ENCODE measurements around the gene TAPT1. TPM values are rescaled to one million over a fixed set of nuclear protein-coding genes. Genes with fewer than 3 reads are reported as not detected.

TAPT1 gene
- total RNA-seq, 1 donor from 2014 or later = 31.8 TPM

- Histone ChIP-seq H3K4me1 (ENCODE audit: control insufficient read depth in 3 of 3, insufficient read depth in 3 of 3, low read length in 3 of 3) (peaks cover 11 to 22% (median 13%) of the 10 kb centered on the region in 3 donors), H3K27ac (ENCODE audit: low read depth, low read length) (no peak overlapping the region), H3K27me3 (ENCODE audit: control insufficient read depth in 3 of 3, insufficient read depth in 3 of 3, low read length in 3 of 3) (no peaks in the 10 kb centered on the region), H3K9ac (ENCODE audit: low read depth in 1 of 3, low read length in 3 of 3) (no peak overlapping the region), H3K4me3 (ENCODE audit: low read length in 3 of 3) (no peak overlapping the region), H3K9me3 (ENCODE audit: control insufficient read depth in 3 of 3, low read length in 3 of 3) (no peaks in the 10 kb centered on the region), H3K36me3 (ENCODE audit: control insufficient read depth in 3 of 3, insufficient read depth in 3 of 3, low read length in 3 of 3) (no peaks in the 10 kb centered on the region)
Observed at GRCh38 chr4:16126714-16127113, 99.6 kb downstream of the TAPT1 start.

GRCh38 chr4:16125571-16126445, 100.5 kb downstream of the TAPT1 start:
- Histone ChIP-seq H3K36me3 (ENCODE audit: control insufficient read depth in 3 of 3, insufficient read depth in 3 of 3, low read length in 3 of 3) (no peaks in the 10 kb centered on the region), H3K4me3 (ENCODE audit: low read length in 3 of 3) (no peak overlapping the region), H3K9me3 (ENCODE audit: control insufficient read depth in 3 of 3, low read length in 3 of 3) (no peaks in the 10 kb centered on the region), H3K27me3 (ENCODE audit: control insufficient read depth in 3 of 3, insufficient read depth in 3 of 3, low read length in 3 of 3) (no peaks in the 10 kb centered on the region), H3K27ac (ENCODE audit: low read depth, low read length) (no peak overlapping the region), H3K9ac (ENCODE audit: low read depth in 1 of 3, low read length in 3 of 3) (no peak overlapping the region), H3K4me1 (ENCODE audit: control insufficient read depth in 3 of 3, insufficient read depth in 3 of 3, low read length in 3 of 3) (peaks cover 13 to 22% (median 13%) of the 10 kb centered on the region in 3 donors)

DNA sequence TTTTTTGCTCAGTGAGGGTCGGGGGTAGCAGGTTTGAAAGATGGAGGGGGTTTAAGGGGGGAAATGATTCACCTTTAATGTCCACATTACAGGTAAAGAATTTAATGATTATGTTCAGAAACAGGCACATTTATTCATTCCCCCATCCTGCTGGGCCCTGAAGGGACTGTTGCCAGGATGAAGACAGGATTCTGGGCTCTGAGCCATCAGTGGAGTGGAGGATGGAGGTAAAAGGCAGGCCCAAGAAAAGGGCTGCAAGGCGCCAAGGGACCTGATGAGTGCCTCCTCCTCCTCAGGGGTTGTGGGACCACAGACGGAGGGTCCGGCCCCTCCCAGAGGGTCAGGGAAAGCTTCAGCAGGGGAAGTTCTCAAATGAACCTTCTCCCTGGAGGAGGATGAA, 102.0 kb downstream of the TAPT1 start:
- Histone ChIP-seq H3K9ac (ENCODE audit: low read depth in 1 of 3, low read length in 3 of 3) (no peak overlapping the region), H3K27ac (ENCODE audit: low read depth, low read length) (no peak overlapping the region), H3K36me3 (ENCODE audit: control insufficient read depth in 3 of 3, insufficient read depth in 3 of 3, low read length in 3 of 3) (no peaks in the 10 kb centered on the region), H3K27me3 (ENCODE audit: control insufficient read depth in 3 of 3, insufficient read depth in 3 of 3, low read length in 3 of 3) (no peaks in the 10 kb centered on the region), H3K9me3 (ENCODE audit: control insufficient read depth in 3 of 3, low read length in 3 of 3) (no peaks in the 10 kb centered on the region), H3K4me3 (ENCODE audit: low read length in 3 of 3) (no peak overlapping the region), H3K4me1 (ENCODE audit: control insufficient read depth in 3 of 3, insufficient read depth in 3 of 3, low read length in 3 of 3) (peaks cover 13 to 22% (median 13%) of the 10 kb centered on the region in 3 donors)

DNA sequence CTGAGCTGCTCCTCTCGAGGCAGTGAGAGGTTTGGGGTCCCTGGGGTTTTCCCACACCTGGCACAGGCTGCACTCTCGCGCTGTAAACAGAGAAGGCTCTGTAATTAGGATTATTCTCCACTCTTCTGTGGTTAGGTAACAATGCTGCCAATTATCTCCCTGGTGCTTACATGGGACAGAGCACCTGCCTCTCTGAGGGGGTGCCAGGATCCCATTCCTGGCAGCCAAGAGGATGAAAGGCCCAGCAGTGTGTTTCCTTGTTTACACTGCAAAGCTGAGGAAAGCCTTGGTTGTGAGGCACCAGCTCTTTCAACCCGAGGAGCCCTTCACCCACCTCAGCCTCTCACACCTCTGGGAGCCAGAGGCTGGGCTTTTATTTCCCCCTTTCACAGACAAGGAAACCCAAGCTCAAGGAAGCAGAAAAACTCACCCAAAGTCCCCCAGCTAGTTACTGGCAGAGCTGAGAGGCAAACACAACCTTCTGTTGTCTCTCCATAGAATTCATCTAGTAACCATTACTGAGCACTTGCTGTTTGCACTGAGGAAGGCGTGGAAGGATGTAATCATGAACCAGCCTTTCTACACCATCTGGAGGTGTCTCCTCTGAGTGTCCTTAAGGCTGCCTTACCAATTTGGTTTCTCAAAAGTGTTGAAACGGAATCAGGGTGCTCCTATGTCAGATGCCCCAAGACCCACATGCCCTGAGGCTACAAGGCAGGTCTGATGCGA, 102.8 kb downstream of the TAPT1 start:
- H3K27me3 ChIP-seq (ENCODE audit: control insufficient read depth in 3 of 3, insufficient read depth in 3 of 3, low read length in 3 of 3) = no peaks in the 10 kb centered on the region
- H3K4me3 ChIP-seq (ENCODE audit: low read length in 3 of 3) = no peak overlapping the region
- no peak overlapping the region for H3K9ac ChIP-seq (ENCODE audit: low read depth in 1 of 3, low read length in 3 of 3)
- H3K9me3 ChIP-seq (ENCODE audit: control insufficient read depth in 3 of 3, low read length in 3 of 3) = no peaks in the 10 kb centered on the region
- peak overlapping the region; percentile 10 for H3K27ac ChIP-seq (ENCODE audit: low read depth, low read length)
- H3K36me3 ChIP-seq (ENCODE audit: control insufficient read depth in 3 of 3, insufficient read depth in 3 of 3, low read length in 3 of 3) = no peaks in the 10 kb centered on the region
- peaks cover 15 to 26% (median 16%) of the 10 kb centered on the region in 3 donors for H3K4me1 ChIP-seq (ENCODE audit: control insufficient read depth in 3 of 3, insufficient read depth in 3 of 3, low read length in 3 of 3)

DNA sequence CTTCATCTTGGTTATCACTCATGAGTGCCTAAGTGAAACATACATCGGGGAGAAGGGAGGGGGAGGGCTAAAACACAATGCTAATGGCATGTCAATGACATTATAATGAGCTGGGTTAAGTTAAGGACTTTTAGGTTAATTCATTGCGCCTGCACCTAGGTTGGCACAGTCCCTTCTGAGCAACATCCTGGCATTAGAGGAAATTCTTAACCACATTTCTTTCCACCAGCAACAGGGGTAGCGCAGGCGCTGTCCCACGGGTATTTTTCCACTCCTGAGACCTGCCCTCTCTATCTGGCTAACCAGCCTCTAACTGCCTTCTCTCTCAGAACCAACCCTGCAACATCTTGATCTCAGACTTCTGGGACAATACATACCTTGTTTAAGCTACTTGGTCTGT, 103.5 kb downstream of the TAPT1 start:
- no peaks in the 10 kb centered on the region for H3K27me3 ChIP-seq (ENCODE audit: control insufficient read depth in 3 of 3, insufficient read depth in 3 of 3, low read length in 3 of 3)
- no peak overlapping the region for H3K9ac ChIP-seq (ENCODE audit: low read depth in 1 of 3, low read length in 3 of 3)
- H3K36me3 ChIP-seq (ENCODE audit: control insufficient read depth in 3 of 3, insufficient read depth in 3 of 3, low read length in 3 of 3) = no peaks in the 10 kb centered on the region
- H3K4me3 ChIP-seq (ENCODE audit: low read length in 3 of 3) = no peak overlapping the region
- peaks cover 20 to 27% (median 21%) of the 10 kb centered on the region in 3 donors for H3K4me1 ChIP-seq (ENCODE audit: control insufficient read depth in 3 of 3, insufficient read depth in 3 of 3, low read length in 3 of 3)
- H3K9me3 ChIP-seq (ENCODE audit: control insufficient read depth in 3 of 3, low read length in 3 of 3) = no peaks in the 10 kb centered on the region
- peak overlapping the region; percentile 10 for H3K27ac ChIP-seq (ENCODE audit: low read depth, low read length)

DNA sequence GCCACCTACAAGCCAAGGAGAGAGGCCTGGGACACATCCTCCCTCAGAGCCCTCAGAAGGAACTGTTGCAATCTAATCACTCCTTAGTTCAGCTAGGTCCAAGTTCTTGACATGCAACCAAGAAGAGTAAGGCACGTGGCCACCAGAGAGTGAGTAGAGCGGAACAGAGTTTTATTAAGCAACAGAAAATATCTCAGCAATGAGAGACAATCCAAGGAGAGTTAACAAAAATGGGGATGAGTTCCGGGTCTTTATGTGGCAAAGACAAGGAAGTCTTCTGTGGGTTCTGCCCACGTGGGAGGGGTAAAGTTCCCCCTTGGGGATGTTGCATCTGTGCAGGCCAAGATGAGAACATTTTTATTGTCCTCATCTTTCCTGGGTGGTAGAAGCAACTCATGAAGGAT, 104.0 kb downstream of the TAPT1 start:
- no peak overlapping the region for H3K4me3 ChIP-seq (ENCODE audit: low read length in 3 of 3)
- no peaks in the 10 kb centered on the region for H3K27me3 ChIP-seq (ENCODE audit: control insufficient read depth in 3 of 3, insufficient read depth in 3 of 3, low read length in 3 of 3)
- no peak overlapping the region for H3K9ac ChIP-seq (ENCODE audit: low read depth in 1 of 3, low read length in 3 of 3)
- no peaks in the 10 kb centered on the region for H3K36me3 ChIP-seq (ENCODE audit: control insufficient read depth in 3 of 3, insufficient read depth in 3 of 3, low read length in 3 of 3)
- peaks cover 23 to 28% (median 26%) of the 10 kb centered on the region in 3 donors for H3K4me1 ChIP-seq (ENCODE audit: control insufficient read depth in 3 of 3, insufficient read depth in 3 of 3, low read length in 3 of 3)
- no peaks in the 10 kb centered on the region for H3K9me3 ChIP-seq (ENCODE audit: control insufficient read depth in 3 of 3, low read length in 3 of 3)
- H3K27ac ChIP-seq (ENCODE audit: low read depth, low read length) = no peak overlapping the region

- Histone ChIP-seq H3K36me3 (ENCODE audit: control insufficient read depth in 3 of 3, insufficient read depth in 3 of 3, low read length in 3 of 3) (no peaks in the 10 kb centered on the region), H3K27me3 (ENCODE audit: control insufficient read depth in 3 of 3, insufficient read depth in 3 of 3, low read length in 3 of 3) (no peaks in the 10 kb centered on the region), H3K9ac (ENCODE audit: low read depth in 1 of 3, low read length in 3 of 3) (no peak overlapping the region), H3K4me1 (ENCODE audit: control insufficient read depth in 3 of 3, insufficient read depth in 3 of 3, low read length in 3 of 3) (peaks cover 39 to 44% (median 42%) of the 10 kb centered on the region in 3 donors), H3K27ac (ENCODE audit: low read depth, low read length) (no peak overlapping the region), H3K4me3 (ENCODE audit: low read length in 3 of 3) (no peak overlapping the region), H3K9me3 (ENCODE audit: control insufficient read depth in 3 of 3, low read length in 3 of 3) (no peaks in the 10 kb centered on the region)
Observed at GRCh38 chr4:16120720-16121119, 105.6 kb downstream of the TAPT1 start.

GRCh38 chr4:16119981-16120380, 106.3 kb downstream of the TAPT1 start:
- no peak overlapping the region for H3K9ac ChIP-seq (ENCODE audit: low read depth in 1 of 3, low read length in 3 of 3)
- H3K9me3 ChIP-seq (ENCODE audit: control insufficient read depth in 3 of 3, low read length in 3 of 3) = no peaks in the 10 kb centered on the region
- peaks cover 43 to 51% (median 45%) of the 10 kb centered on the region in 3 donors for H3K4me1 ChIP-seq (ENCODE audit: control insufficient read depth in 3 of 3, insufficient read depth in 3 of 3, low read length in 3 of 3)
- no peak overlapping the region for H3K4me3 ChIP-seq (ENCODE audit: low read length in 3 of 3)
- no peak overlapping the region for H3K27ac ChIP-seq (ENCODE audit: low read depth, low read length)
- no peaks in the 10 kb centered on the region for H3K36me3 ChIP-seq (ENCODE audit: control insufficient read depth in 3 of 3, insufficient read depth in 3 of 3, low read length in 3 of 3)
- H3K27me3 ChIP-seq (ENCODE audit: control insufficient read depth in 3 of 3, insufficient read depth in 3 of 3, low read length in 3 of 3) = no peaks in the 10 kb centered on the region

DNA sequence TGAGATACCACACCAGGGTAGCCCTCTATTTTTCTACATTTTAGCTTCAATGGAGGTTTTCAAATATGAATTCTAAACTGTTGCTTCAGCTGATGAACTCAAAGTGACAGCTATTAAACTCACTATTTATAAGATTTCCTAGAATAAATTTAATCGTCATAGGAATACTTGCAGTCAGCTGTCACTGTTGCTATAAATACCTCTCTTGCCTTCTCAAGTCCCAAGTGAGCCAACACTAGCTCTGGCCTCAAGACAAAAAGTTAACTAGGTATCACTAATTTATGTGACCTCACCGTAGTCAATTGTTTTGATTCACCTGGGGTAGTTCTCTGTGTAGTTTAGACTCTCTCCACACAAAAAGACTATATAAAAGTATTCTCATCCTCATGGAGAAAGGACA, 108.2 kb downstream of the TAPT1 start:
- no peaks in the 10 kb centered on the region for H3K27me3 ChIP-seq (ENCODE audit: control insufficient read depth in 3 of 3, insufficient read depth in 3 of 3, low read length in 3 of 3)
- H3K27ac ChIP-seq (ENCODE audit: low read depth, low read length) = peak overlapping the region; percentile 81
- no peaks in the 10 kb centered on the region for H3K9me3 ChIP-seq (ENCODE audit: control insufficient read depth in 3 of 3, low read length in 3 of 3)
- H3K4me3 ChIP-seq (ENCODE audit: low read length in 3 of 3) = no peak overlapping the region
- no peaks in the 10 kb centered on the region for H3K36me3 ChIP-seq (ENCODE audit: control insufficient read depth in 3 of 3, insufficient read depth in 3 of 3, low read length in 3 of 3)
- H3K9ac ChIP-seq (ENCODE audit: low read depth in 1 of 3, low read length in 3 of 3) = peak overlapping the region; percentile 26 to 58 (median 57)
- peaks cover 46 to 58% (median 48%) of the 10 kb centered on the region in 3 donors for H3K4me1 ChIP-seq (ENCODE audit: control insufficient read depth in 3 of 3, insufficient read depth in 3 of 3, low read length in 3 of 3)

DNA sequence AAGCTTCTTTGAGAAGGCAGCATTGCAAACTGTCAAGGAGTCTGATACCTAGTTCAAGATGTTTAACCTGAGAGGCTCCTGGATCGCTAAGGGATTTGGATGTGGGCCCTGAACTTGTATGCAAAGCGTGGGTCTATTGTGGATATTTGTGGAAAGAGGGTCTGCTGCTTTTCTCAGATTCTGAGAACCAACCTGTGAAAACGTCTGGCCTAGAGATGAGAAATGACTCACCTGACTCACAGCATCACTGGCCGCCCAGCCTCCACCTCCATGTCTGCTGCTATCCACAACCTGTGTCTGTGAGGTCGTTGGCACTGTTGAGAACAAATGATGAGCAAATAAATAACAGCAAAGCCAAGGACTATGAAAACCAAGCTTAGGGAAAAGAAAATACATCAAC, 109.1 kb downstream of the TAPT1 start:
- H3K36me3 ChIP-seq (ENCODE audit: control insufficient read depth in 3 of 3, insufficient read depth in 3 of 3, low read length in 3 of 3) = no peaks in the 10 kb centered on the region
- H3K9ac ChIP-seq (ENCODE audit: low read depth in 1 of 3, low read length in 3 of 3) = no peak overlapping the region
- H3K4me3 ChIP-seq (ENCODE audit: low read length in 3 of 3) = peak overlapping the region in 1 of 3 donors; percentile 20
- no peaks in the 10 kb centered on the region for H3K9me3 ChIP-seq (ENCODE audit: control insufficient read depth in 3 of 3, low read length in 3 of 3)
- no peaks in the 10 kb centered on the region for H3K27me3 ChIP-seq (ENCODE audit: control insufficient read depth in 3 of 3, insufficient read depth in 3 of 3, low read length in 3 of 3)
- H3K4me1 ChIP-seq (ENCODE audit: control insufficient read depth in 3 of 3, insufficient read depth in 3 of 3, low read length in 3 of 3) = peaks cover 42 to 48% (median 47%) of the 10 kb centered on the region in 3 donors
- peak overlapping the region; percentile 81 for H3K27ac ChIP-seq (ENCODE audit: low read depth, low read length)

All from skeletal muscle tissue (tissue), 4 donors.